GM18511 (cell line): ENCODE results near the gene KCNB1.
"Not testable (repeated sequence)": the region's sequence is repeated elsewhere in the genome, so short reads cannot be mapped to it uniquely, and the experiment has no call there.

Source experiments
- ATAC-seq: cut with Tn5 transposase; IDR thresholded peaks from one replicate; pipeline ENCODE4 v1.9.1; 2021; ENCODE audit warnings: mild to moderate bottlenecking, moderate library complexity; ENCODE audit not compliant: unreplicated experiment

KCNB1 gene

DNA sequence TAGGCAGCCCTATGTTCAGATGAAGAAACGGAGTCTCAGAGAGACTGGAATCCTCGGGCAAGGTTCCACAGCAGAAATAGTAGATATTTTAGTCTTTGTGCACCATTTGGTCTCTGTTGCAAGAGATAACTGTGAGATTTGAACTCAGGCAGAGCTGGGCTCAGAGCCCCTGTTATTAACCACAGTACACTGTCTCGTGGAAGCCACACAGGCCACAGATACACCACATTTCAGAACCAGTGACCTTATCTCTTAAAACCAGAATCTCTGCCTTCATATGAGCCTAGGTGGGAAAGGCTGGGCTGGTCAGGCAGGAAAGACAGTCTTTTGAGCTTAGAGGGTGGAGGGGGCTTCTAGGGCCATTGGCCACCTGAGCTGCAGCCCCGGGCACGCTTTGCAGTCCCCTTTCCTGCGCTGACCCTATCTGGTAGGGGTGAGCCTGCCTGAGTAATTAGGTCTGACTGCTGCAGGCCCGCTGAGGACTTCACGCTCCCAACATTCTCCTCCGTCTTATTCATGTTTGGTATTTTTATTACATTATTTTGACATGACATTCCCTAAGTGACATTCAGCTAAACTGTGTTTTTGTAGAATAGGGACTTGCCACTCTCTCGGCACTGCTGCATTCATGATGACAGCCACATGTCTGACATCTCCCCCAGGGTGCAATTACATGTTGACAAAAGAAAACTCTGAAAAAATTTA, 71.1 kb downstream of the KCNB1 start:
- no peak for ATAC-seq

DNA sequence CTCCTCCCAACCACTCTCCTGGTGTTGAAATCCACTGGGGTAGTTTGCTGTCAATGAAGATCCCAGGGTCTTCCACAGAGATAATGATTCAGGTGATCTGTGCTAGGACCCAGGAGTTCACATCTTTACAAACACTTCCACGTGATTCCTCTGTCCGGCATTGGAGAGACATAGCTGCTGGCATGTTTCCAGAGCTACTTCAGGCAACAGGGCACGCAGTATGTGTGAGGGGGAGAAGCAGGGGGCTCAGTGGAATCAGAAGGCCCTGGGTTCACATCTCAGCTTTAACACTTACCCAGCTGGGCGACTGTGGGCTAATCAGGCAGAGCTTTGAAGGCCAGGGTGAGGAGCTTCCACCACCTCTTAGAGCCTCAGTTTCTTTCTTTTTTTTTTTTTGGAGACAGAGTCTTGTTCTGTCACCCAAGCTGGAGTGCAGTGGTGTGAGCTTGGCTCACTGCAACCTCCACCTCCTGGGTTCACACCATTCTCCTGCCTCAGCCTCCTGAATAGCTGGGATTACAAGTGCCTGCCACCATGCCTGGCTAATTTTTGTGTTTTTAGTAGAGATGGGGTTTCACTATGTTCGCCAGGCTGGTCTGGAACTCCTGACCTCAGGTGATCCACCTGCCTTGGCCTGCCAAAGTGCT, 72.4 kb downstream of the KCNB1 start:
- ATAC-seq = not testable (repeated sequence)

DNA sequence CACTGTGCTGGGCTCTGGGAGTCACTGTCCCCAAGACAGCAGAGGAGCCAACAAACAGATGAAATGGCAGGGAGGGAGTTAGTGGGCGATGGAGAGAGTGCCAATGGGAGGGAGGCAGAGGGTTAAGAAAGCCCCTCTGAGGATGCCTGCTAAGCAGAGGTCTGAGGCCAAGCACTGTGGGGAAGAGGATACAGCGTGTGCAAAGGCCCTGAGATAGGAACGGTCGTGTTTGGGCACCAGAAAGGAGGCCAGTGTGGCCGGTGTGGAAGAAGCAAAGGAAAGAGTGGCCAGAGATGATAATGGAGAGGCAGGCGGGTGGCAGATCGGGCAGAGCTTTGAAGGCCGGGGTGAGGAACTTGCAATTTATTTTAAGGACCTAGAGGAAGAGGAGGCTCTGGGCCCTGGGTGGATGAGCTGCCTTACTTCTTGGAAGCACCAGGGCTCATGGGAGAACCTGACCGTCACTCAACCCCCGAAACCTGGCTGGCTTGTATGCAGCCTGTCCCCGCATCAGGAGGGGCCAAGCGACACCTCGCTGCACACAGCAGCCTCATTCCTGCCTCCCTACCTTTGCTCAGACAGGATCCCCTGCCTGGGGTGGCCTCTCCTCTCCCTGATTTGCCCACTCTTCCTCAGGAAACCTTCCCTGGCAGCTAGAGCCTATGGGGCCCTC, 73.0 kb downstream of the KCNB1 start:
- no peak for ATAC-seq

DNA sequence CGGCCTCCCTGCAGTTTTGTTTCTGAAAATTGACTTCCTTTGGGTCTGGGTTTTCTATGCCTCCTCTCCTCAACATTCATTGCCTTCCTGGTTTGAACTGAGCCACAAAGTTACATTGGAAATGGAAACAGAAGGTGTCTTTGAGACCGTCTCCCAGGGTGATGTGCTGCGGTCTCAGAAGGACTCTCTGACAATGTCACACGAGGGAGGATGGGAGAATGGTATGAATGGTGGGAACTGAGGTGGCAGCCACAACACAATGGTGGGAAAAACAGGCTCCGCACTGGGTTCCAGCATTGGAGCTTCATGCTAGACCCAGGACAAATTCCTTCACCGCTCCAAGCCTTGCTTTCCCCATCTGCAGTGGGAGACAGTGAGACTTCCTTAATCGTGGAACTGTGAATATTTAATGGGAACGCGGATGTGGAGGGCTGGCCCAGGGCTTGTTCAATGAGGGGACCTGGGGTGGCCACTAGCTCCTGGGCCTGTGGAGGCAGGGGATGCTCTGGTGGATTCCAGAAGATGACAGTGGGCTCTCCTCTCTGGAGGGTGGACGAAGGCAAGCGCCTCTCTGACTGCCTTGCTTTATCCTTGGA, 73.9 kb downstream of the KCNB1 start:
- no peak for ATAC-seq

DNA sequence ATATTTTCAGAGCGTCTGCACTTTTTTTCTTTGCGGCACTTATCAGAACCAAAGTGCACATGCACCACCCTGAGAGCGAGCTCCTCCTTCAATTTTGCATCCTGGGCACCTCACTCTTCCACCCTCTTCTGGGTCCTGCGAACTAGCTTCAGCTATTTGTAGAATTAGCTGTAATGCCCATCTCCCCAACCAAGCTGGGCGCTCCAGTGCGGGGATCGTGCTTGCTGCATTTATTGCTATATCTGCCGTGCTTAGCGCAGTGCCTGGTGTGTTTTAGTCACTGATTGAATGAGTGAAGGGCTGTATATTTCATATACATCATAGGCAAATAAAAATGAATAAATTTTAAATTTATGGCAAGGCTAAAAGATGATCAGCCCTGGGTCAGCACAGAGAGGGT, 75.8 kb downstream of the KCNB1 start:
- no peak for ATAC-seq

DNA sequence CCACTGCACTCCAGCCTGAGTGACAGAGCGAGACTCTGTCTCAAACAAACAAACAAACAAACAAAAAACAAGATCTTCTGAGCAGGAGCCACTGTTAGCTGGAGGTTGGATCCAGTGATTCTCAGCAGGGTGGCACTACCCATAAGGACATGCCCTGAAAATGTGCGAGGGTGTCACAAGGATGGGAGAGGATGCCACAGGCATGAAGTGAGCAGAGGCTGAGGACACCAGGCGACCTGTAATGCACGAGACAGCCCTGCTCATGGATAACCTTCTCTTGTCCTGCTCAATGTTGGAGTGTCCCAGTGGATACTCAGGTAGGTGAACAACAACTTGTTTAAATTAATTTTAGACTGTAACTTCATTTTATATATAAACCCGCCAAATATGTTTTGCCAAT, 76.8 kb downstream of the KCNB1 start:
- ATAC-seq = no peak

DNA sequence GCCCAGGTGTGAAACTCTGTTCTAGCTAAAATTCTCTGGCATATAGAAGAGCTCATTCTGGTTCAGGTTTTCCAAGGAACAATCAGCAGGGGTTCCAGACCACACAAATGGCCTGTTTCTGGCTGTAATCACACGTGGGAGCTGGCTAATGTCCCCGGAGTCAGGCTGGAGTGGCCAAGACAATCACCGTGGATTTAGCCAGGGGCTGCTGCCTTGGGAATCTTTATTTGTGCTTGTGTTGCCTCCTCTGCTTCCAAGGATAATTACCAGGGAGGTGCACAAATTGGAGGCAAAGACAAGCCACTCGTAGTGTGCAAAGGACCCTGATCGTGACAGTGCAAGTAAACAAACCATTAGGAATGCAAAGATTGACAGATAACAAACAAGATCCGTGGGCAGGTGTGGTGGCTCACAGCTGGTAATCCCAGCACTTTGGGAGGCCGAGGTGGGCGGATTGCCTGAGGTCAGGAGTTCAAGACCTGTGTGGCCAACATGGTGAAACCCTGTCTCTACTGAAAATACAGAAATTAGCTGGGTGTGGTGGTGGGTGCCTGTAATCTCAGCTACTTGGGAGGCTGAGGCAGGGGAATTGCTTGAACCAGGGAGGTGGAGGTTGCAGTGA, 77.3 kb downstream of the KCNB1 start:
- no peak for ATAC-seq

DNA sequence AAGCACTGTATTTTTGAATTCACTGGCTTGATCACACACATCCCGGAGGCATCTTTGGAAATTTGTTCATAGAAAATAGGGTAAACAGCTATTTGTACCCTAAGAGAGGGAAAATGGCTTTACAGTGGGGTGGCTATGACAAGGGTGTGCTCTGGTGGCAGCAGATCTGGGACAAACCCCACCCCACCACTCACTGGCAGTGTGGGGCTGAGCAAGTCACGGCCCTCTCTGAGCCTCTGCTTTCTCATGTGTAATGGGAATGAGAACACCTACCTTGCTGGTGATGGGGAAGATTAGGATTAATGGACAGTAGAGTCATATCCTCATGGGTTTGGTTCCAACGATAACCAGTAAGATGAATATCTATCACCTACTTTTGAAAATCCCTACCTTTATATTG, 78.0 kb downstream of the KCNB1 start:
- no peak for ATAC-seq

DNA sequence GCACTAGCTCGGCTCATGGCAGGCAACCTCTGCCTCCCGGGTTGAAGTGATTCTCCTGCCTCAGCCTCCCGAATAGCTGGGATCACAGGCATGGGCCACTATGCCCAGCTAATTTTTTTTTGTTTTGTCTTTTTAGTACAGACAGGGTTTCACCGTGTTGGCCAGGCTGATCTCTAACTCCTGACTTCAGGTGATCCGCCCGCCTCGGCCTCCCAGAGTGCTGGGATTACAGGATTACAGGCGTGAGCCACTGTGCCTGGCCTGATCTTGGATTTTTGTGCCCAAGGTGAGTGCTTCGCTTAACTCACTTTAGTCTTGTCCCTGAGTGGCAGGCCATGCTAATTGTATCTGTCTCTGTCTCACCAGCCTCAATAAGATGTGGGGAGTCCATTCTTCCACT, 78.6 kb downstream of the KCNB1 start:
- ATAC-seq = no peak

DNA sequence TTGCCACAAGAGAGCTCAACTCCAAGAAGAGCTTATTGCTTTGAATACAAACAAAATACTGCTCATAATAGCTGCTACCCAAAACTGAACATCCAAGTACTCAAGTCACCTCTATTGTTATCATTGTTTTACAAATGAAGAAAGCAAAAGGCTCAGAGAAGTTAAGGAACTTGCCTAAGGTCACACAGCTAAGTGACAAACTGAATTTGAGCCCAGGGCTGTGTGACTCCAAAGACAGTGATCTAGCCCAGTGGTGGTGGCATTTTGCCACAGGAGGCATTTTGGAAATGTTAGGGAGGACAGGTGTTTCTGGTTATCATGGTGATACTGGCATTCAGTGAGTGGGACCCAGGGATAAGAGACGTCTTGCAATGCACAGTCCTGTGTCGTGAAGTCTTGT, 79.5 kb downstream of the KCNB1 start:
- no peak for ATAC-seq

DNA sequence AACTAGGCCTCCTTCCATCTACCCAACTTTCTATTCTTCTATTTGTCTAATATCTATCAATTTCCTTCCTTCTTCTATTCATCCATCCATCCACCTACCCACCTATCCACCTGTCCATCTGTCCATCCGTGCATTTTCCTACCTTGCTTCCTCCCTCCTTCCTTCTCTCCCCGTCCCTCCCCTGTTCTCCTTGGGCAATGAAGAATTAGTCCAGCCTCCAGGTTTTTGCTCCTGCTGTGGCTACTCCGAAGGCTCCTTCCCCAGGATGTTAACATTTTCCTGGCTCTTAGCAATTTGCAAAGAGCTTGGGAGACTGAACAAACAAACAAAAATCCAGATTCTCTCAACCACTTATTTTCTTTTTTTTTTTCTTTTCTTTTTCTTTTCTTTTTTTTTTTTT, 81.6 kb downstream of the KCNB1 start:
- no peak for ATAC-seq

DNA sequence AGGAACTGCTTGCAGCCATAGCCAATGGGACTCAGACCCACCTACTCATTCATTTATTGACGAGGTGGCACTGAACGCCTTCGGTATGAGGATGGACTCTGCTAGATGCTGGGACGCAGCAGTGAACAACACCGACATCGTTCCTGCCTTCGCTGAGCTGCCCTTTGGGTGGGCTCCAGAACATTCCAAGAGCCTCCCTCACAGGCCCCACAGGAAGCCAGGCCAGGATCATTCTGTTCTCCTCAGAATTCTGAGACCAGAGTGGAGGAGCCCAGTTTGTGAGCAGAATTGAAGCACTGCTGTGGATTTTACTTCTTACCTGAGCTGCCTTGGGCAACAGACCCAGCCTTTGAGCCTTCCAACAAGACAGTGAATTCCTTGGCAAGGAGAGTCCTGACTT, 82.1 kb downstream of the KCNB1 start:
- no peak for ATAC-seq

DNA sequence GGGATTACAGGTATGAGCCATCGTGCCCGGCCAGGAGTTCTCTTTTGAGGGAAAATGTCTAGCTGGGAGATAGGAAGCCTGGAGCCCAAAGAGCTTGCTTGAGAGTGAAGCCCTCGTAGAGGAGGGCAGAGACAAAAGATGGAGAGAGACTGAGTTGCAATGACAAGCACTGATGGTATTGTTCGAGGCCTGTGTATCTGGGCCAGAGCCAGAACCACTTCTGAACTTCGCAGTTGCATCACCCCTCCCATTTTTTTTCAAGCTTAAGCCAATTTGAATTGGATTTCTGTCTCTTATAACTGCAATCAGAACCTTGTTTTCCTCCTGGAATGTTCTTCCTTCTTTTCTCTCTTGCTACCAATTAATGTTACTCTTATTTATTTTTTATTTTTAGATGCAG, 83.1 kb downstream of the KCNB1 start:
- ATAC-seq = no peak

DNA sequence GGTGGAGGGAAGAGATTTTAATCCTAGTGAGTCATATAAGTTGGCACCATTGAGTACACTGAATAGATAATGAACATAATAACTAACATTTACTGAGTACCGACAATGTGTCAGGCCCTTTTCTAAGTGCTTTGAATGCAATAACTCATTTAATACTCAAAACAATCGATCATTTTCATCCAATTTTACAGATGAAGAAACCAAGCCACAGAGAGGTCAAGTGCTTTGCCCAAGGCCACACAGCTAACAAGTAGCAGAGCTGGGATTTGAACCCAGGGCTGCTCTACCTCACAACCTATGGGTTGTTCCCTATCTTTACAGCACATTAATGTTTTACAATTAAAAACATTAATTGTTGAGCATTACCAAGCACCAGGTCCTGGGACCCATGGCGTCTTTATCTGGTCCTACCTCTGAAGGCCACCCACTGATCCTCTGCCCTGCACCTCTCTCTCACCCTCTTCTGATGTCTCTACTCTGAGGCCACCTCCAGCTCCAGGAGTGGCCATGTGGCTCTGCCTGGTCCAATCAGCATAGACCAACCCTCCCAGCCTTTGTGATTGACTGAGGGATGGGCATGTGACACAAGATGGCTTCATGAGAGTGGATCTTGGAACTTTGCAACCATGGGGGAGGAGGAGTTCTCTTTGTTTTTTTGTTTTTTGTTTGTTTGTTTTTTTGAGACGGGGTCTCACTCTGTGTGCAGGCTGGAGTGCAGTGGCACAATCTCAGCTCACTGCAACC, 83.9 kb downstream of the KCNB1 start:
- no peak for ATAC-seq

DNA sequence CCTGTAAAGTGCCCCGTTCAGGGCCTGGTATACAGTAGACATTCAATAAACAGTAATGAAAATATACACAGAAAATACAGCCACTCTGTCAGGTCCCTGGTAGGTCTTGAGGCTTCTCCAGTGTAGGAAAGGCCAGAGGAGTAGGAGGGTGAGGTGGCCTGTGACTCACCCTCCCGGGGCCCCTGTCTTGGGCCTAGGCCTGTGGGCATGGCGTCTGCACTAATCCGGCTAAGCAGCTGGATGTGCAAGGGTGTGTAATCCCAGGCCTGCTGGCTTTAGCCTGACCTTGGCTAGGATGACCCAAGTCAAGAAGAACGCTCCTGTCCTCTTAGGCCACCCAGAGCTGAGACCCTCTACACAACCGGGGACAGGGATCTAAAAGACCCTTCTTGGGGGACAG, 84.9 kb downstream of the KCNB1 start:
- ATAC-seq = no peak

DNA sequence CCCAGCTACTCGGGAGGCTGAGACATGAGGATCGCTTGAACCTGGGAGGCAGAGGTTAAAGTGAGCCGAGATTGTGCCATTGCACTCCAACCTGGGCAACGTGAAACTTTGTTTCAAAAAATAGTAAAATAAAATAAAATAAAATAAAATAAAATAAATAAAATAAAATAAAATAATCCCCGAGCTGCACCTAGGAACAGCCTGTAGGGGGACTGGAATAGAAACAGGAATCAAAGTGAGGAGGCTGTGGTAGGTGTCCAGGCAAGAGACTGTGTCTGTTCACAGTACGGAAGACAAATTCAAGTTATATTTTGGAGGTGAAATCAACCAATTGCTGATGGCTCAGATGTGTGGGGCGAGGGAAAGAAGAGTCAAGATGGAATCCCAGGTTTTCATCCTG, 86.2 kb downstream of the KCNB1 start:
- ATAC-seq = no peak

DNA sequence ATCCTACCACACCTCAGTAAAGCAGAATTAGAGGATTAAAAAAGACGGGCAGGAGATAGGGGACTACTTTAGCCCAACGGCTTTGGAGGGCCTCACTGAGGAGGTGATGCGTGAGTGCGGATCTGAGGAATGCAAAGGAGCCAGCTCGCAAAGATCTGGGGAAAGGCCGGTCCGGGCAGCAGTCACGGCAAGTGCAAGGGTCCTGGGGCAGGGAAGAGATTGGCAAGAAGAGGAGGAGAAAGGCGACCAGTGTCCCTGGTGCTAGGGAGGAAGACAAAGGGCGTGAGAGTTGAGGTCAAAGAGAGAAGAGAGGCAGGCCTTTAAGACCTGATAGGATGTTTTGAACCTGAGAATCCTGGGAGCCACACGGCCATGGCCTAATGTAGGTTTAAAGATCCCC, 86.8 kb downstream of the KCNB1 start:
- ATAC-seq = no peak

DNA sequence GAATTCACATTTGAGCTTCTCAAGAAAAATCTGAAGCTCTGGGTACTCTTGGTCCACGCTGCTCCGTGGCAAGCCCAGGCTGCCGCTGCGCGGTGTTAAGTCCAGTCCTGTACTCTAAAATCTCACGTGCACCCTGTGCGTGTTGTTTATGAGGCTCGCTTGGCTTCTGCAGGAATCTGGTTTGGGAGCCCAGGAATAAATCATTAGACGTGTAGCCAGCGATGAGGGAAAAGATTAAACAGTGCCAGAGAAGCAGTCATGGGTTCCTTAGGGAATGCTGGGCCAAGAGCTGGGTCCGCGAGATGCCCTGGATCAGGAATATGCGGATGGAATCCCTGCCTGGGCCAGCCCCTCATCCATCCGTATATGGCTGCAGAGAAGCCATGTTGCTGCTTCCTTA, 87.3 kb downstream of the KCNB1 start:
- ATAC-seq = no peak

DNA sequence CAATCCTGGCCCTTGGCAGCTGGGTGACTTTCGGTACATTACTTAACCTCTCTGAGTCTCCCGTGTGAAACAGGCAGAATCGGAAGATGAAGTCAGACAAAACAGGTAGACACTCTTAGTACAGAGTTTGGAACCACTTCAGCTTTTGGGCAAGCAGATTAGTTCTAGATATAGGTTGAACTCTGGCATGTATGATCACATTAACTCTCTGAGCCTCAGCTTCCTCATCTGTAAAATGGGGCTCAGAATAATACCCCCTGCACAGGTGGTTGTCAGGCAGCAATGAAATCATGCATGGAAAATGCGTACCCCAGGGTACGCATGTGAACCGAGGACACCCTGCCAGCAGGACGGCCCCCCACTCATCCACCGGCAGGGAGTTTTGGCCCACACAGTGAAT, 87.7 kb downstream of the KCNB1 start:
- no peak for ATAC-seq

DNA sequence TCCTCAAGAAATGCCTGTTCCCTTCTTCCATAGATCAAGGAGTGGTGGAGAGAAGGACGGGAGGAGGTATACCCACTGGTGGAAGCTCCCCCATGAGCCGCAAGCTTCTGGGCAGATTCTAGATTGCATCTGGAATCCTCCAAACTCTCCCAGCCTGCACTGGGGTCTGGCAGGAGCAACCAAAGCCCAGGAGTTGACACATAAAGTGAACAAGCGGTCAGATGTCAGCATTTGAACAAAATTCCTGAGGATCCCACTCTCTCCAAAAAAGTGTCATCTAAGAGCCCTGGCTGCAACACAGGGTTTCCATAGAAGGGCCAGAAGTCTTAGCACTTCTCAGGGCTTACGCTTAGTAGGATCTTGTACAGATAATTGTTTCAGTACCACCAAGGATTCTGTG, 88.2 kb downstream of the KCNB1 start:
- no peak for ATAC-seq

DNA sequence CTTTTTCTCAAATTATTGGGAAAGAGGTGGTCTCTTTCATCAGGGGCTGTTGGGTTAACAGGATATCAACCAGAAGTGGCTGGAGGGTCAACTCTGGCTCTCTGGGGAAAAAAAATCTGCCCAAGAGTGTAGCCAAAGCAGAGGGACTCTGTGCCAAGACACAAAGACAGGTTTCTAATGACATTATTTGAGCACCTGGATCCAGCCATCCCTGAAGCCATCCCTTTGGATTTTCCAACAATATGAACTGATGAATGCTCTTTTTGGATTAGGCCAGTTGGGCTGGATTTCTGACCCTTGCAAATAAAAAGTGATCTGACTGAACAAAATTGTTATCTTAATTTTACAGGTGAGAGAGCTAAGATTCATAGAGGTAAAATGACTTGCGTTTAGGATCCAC, 88.7 kb downstream of the KCNB1 start:
- ATAC-seq = no peak
